NT2/D1 (cell line): ENCODE results near the gene EMILIN2.

Experiments
- SUZ12 ChIP-seq: IDR thresholded peaks from 2 replicates; pipeline ENCODE4 v1.6.1; 2011; ENCODE audit not compliant: insufficient read length, insufficient read depth; ENCODE audit errors: extremely low read depth
- YY1 ChIP-seq: IDR thresholded peaks from 2 replicates; pipeline ENCODE4 v1.6.1; 2011; ENCODE audit not compliant: insufficient read length, insufficient read depth

- no peak for TF ChIP-seq SUZ12
- TF ChIP-seq YY1: no peak
Observed at GRCh38 chr18:2879889-2880288, 33.1 kb downstream of the EMILIN2 start.
